Panc1 (cell line): ENCODE data around the gene CTBP1. TPM values are rescaled to one million over a fixed set of nuclear protein-coding genes. Genes with fewer than 3 reads are reported as not detected.

ENCODE experiments used
- ATAC-seq: fragments of 200-7000 bp; cut with Tn5 transposase; 2 replicates; pipeline ENCODE4 v1.9.1; 2020; ENCODE audit warnings: mild to moderate bottlenecking, moderate library complexity
- BruUV-seq: library from RNA; stranded (reverse); fragments of 400-500 nt; replicated peaks from 2 replicates; lab custom pipeline; 2021; lab: Mats Ljungman, UMichigan
- CTCF ChIA-PET: fragments of 300-600 bp; sonication (Branson Sonifier 250); formaldehyde crosslinking; loops from one replicate; lab custom pipeline; 2022; ENCODE audit warnings: antibody characterized with exemption; lab: Charles Lee
- POLR2A ChIA-PET: fragments of 300-600 bp; sonication (Branson Sonifier 250); formaldehyde crosslinking; loops from one replicate; lab custom pipeline; 2022; ENCODE audit warnings: antibody characterized with exemption; lab: Charles Lee
- DNase-seq: peaks from one replicate; pipeline ENCODE4 v3.0.0-alpha.2; 2010; ENCODE audit warnings: low read depth, low spot score
- H3K27ac ChIP-seq: 2 replicates; pipeline ENCODE4 v1.5.1; 2011; ENCODE audit warnings: mild to moderate bottlenecking, low read length, inconsistent platforms
- H3K27me3 ChIP-seq: fragments of 200-500 bp; sonication (Bioruptor generic); 2 replicates; pipeline ENCODE4 v1.6.0; 2014; ENCODE audit warnings: low read length, inconsistent platforms; ENCODE audit not compliant: control insufficient read depth, insufficient read depth
- H3K36me3 ChIP-seq: fragments of 200-500 bp; sonication (Bioruptor generic); 2 replicates; pipeline ENCODE4 v1.5.1; 2014; ENCODE audit warnings: inconsistent platforms, mild to moderate bottlenecking, low read length, moderate library complexity; ENCODE audit not compliant: control insufficient read depth, insufficient read depth
- H3K4me1 ChIP-seq: 2 replicates; pipeline ENCODE4 v1.5.1; 2011; ENCODE audit warnings: inconsistent platforms, mild to moderate bottlenecking, low read length, moderate library complexity; ENCODE audit not compliant: control insufficient read depth, insufficient read depth
- H3K4me3 ChIP-seq, 2 experiments: 2 replicates each; pipeline ENCODE4 v1.5.1; 2011 to 2012; ENCODE audit warnings: low read depth in 2 of 2, low read length in 2 of 2, mild to moderate bottlenecking in 2 of 2, inconsistent platforms in 1 of 2, moderate library complexity in 1 of 2
- H3K9me3 ChIP-seq: fragments of 200-500 bp; sonication (Bioruptor generic); 2 replicates; pipeline ENCODE4 v1.5.1; 2014; ENCODE audit warnings: low read depth, mild to moderate bottlenecking, inconsistent platforms, low read length, moderate library complexity; ENCODE audit not compliant: control insufficient read depth, insufficient read depth
- CTCF ChIP-seq: fragments of 450-650 bp; IDR thresholded peaks from 2 replicates; pipeline ENCODE4 v1.5.1; 2017; ENCODE audit warnings: mild to moderate bottlenecking
- POLR2AphosphoS5 ChIP-seq: IDR thresholded peaks from 2 replicates; pipeline ENCODE4 v1.6.1; 2012; ENCODE audit warnings: mild to moderate bottlenecking, low read depth, low read length, moderate library complexity
- REST ChIP-seq, 2 experiments: IDR thresholded peaks; 2 replicates each; pipeline ENCODE4 v1.6.1; 2011 to 2012; ENCODE audit warnings: low read depth in 2 of 2, control low read depth in 1 of 2, low read length in 1 of 2, mild to moderate bottlenecking in 1 of 2, moderate library complexity in 1 of 2; ENCODE audit not compliant: insufficient read depth in 1 of 2
- SIN3A ChIP-seq: IDR thresholded peaks from 2 replicates; pipeline ENCODE4 v1.6.1; 2012; ENCODE audit warnings: low read depth, mild to moderate bottlenecking, low read length, moderate library complexity, borderline replicate concordance; ENCODE audit not compliant: insufficient read depth
- TCF7L2 ChIP-seq: IDR thresholded peaks from 2 replicates; pipeline ENCODE4 v1.6.1; 2011; ENCODE audit warnings: mild to moderate bottlenecking, low read depth, low read length, inconsistent platforms
- in situ Hi-C: cut with HindIII; loops from 2 replicates; pipeline ENCODE4 v1.10.0; 2016; ENCODE audit warnings: low sequenced_read_pairs, low pct_unique_long_range_greater_than_20kb
- intact Hi-C: fragments of 100-400 bp; cut with micrococcal nuclease; formaldehyde crosslinking; loops from one replicate; pipeline ENCODE4 v1.10.0; 2022; ENCODE audit not compliant: unreplicated experiment
- total RNA-seq: library from RNA; stranded (reverse); gene quantifications from one replicate; pipeline ENCODE4 v1.2.1, GENCODE V29; 2021; ENCODE audit not compliant: unreplicated experiment

Gene CTBP1
- total RNA-seq, 1 experiment from 2014 or later: 157 TPM

- no TSS peak for BruUV-seq
- intact Hi-C loops: no loop called here
- ChIA-PET CTCF (no interaction called here), POLR2A (no interaction called here)
- in situ Hi-C loops: no loop called here
- ATAC-seq (no peak), DNase-seq (no peak)
- H3K9me3 ChIP-seq: no peaks in the 10 kb centered on the region
- H3K36me3 ChIP-seq: no peaks in the 10 kb centered on the region
- peaks cover 6% of the 10 kb centered on the region; the same call in 1 of the 2 replicates for H3K4me1 ChIP-seq
- no peaks in the 10 kb centered on the region for H3K27me3 ChIP-seq
- TF ChIP-seq SIN3A (no peak), REST (IDR thresholded peaks at IDR 0.05; ENCODE audit: insufficient read depth in 1 of 2, low read depth in 2 of 2, low read length in 1 of 2) (no peak), CTCF (no peak), POLR2AphosphoS5 (no peak)
- H3K4me3 ChIP-seq: no peak overlapping the region
- no peak overlapping the region for H3K27ac ChIP-seq
Observed at GRCh38 chr4:1170156-1170975, 78.6 kb downstream of the CTBP1 start.

- in situ Hi-C loops (no loop called here), intact Hi-C loops (no loop called here)
- DNase-seq (no peak), ATAC-seq (no peak)
- H3K36me3 ChIP-seq: no peaks in the 10 kb centered on the region
- TF ChIP-seq POLR2AphosphoS5 (no peak), SIN3A (no peak), REST (IDR thresholded peaks at IDR 0.05; ENCODE audit: insufficient read depth in 1 of 2, low read depth in 2 of 2, low read length in 1 of 2) (no peak), CTCF (no peak), TCF7L2 (no peak)
- no TSS peak for BruUV-seq
- CTCF ChIA-PET: interaction anchor here (0.5 to 0.6 kb wide), 2 partner anchors 11 to 181 kb away, joined by 3 read pairs; no protein-coding TSS in a partner anchor
- H3K27ac ChIP-seq: no peak overlapping the region
- no peaks in the 10 kb centered on the region for H3K27me3 ChIP-seq
- no peaks in the 10 kb centered on the region for H3K9me3 ChIP-seq
- POLR2A ChIA-PET: no interaction called here
- H3K4me1 ChIP-seq: peaks cover 6% of the 10 kb centered on the region; the same call in 1 of the 2 replicates
- no peak overlapping the region for H3K4me3 ChIP-seq
Observed at GRCh38 chr4:1169691-1170096, 79.2 kb downstream of the CTBP1 start.
